Neural progenitor cell (in vitro differentiated cells): ENCODE measurements around the gene RACGAP1. TPM values are rescaled to one million over a fixed set of nuclear protein-coding genes. Genes with fewer than 3 reads are reported as not detected.

Experiments
- DNase-seq: peaks from one replicate; pipeline ENCODE4 v3.0.0-alpha.2; 2016; ENCODE audit warnings: low spot score
- H2AFZ ChIP-seq: fragments of 200-600 bp; sonication (generic); replicated peaks from 2 replicates; pipeline ENCODE4 v1.6.1; 2016; ENCODE audit warnings: antibody characterized with exemption
- H3F3A ChIP-seq: fragments of 200-600 bp; sonication (generic); 2 replicates; pipeline ENCODE4 v1.6.1; 2016; ENCODE audit warnings: antibody characterized with exemption, low read depth
- H3K27ac ChIP-seq: fragments of 200-600 bp; sonication (generic); 2 replicates; pipeline ENCODE4 v1.5.1; 2016; ENCODE audit warnings: mild to moderate bottlenecking
- H3K27me3 ChIP-seq: fragments of 200-600 bp; sonication (generic); 2 replicates; pipeline ENCODE4 v1.6.1; 2016; ENCODE audit warnings: mild to moderate bottlenecking, moderate library complexity
- H3K36me3 ChIP-seq: fragments of 200-600 bp; sonication (generic); 2 replicates; pipeline ENCODE4 v1.5.1; 2016
- H3K4me1 ChIP-seq: fragments of 200-600 bp; sonication (generic); 2 replicates; pipeline ENCODE4 v1.6.1; 2016; ENCODE audit warnings: mixed run types
- H3K4me2 ChIP-seq: fragments of 200-600 bp; sonication (generic); 2 replicates; pipeline ENCODE4 v1.6.1; 2016
- H3K4me3 ChIP-seq: fragments of 200-600 bp; sonication (generic); 2 replicates; pipeline ENCODE4 v1.5.1; 2016
- H3K79me2 ChIP-seq: fragments of 200-600 bp; sonication (generic); 2 replicates; pipeline ENCODE4 v1.6.1; 2016; ENCODE audit warnings: low read depth
- H3K9ac ChIP-seq: fragments of 200-600 bp; sonication (generic); 2 replicates; pipeline ENCODE4 v1.6.1; 2016
- H3K9me3 ChIP-seq: fragments of 200-600 bp; sonication (generic); 2 replicates; pipeline ENCODE4 v1.5.1; 2016; ENCODE audit warnings: low read depth
- H4K20me1 ChIP-seq: fragments of 200-600 bp; sonication (generic); 2 replicates; pipeline ENCODE4 v1.6.1; 2016; ENCODE audit warnings: low read depth
- H3K27ac Mint-ChIP-seq: 3 replicates; pipeline ENCODE4 v1.8.0; 2021; ENCODE audit warnings: mixed read lengths
- H3K27me3 Mint-ChIP-seq: 2 replicates; pipeline ENCODE4 v1.8.0; 2022; ENCODE audit warnings: low read depth, mild to moderate bottlenecking, inconsistent platforms, moderate library complexity, mixed read lengths; ENCODE audit not compliant: insufficient read depth
- H3K36me3 Mint-ChIP-seq: 3 replicates; pipeline ENCODE4 v1.8.0; 2021; ENCODE audit warnings: mixed read lengths
- H3K4me1 Mint-ChIP-seq: 3 replicates; pipeline ENCODE4 v1.8.0; 2021; ENCODE audit warnings: mixed read lengths
- H3K4me3 Mint-ChIP-seq: 3 replicates; pipeline ENCODE4 v1.8.0; 2021; ENCODE audit warnings: mild to moderate bottlenecking, moderate library complexity, mixed read lengths
- H3K9me3 Mint-ChIP-seq: 3 replicates; pipeline ENCODE4 v1.8.0; 2020; ENCODE audit warnings: mixed read lengths
- EZH2 ChIP-seq: fragments of 200-600 bp; sonication (generic); IDR thresholded peaks from 2 replicates; pipeline ENCODE4 v1.6.1; 2017; ENCODE audit warnings: antibody characterized with exemption, mild to moderate bottlenecking, moderate library complexity
- EZH2phosphoT487 ChIP-seq: fragments of 200-600 bp; sonication (generic); IDR thresholded peaks from 2 replicates; pipeline ENCODE4 v1.6.1; 2017; ENCODE audit warnings: antibody characterized with exemption
- total RNA-seq: library from RNA; depleted of rRNA; stranded (reverse); fragments of >200 nt; gene quantifications from 2 replicates; pipeline ENCODE4 v1.2.3, GENCODE V29; 2015; ENCODE audit warnings: low replicate concordance
- TF ChIP-seq, protein P1 (sequence below): fragments of 200-600 bp; sonication (generic); IDR thresholded peaks from 2 replicates; pipeline ENCODE4 v1.5.1; 2017; ENCODE audit warnings: antibody characterized with exemption, mild to moderate bottlenecking

RACGAP1 gene
- total RNA-seq, 1 donor from 2014 or later: 149 TPM

DNA sequence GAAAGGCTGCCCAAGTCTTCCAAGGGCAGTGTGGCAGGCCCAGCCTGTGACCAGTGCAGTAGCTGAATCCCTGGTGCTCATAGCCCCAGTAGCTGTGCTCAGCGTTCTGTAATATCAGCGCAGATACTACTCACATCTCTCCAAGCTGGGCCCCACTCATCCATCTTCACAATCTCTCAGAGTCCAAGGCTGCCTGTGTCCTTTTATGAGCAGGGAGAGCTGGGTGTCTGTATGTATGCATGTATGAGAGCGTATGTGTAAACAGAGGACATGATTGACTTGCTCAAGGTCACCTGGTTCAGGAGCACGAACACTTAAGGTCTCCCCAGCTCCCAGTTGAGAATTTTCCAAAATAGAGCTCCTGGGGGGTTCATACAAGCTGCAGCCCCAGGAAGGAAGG, 47.2 kb downstream of the RACGAP1 start:
- no peak overlapping the region for H3K27ac ChIP-seq
- H3K36me3 Mint-ChIP-seq: no peaks in the 10 kb centered on the region
- H3K4me3 ChIP-seq: no peak overlapping the region
- H3K27me3 ChIP-seq: no peaks in the 10 kb centered on the region
- peaks cover 39% of the 10 kb centered on the region for H3K4me1 Mint-ChIP-seq
- no peaks in the 10 kb centered on the region for H3K36me3 ChIP-seq
- H3K4me1 ChIP-seq: peaks cover 26% of the 10 kb centered on the region
- no peak overlapping the region for H3K9ac ChIP-seq
- TF ChIP-seq EZH2phosphoT487: no peak
- TF ChIP-seq, protein P1, sequence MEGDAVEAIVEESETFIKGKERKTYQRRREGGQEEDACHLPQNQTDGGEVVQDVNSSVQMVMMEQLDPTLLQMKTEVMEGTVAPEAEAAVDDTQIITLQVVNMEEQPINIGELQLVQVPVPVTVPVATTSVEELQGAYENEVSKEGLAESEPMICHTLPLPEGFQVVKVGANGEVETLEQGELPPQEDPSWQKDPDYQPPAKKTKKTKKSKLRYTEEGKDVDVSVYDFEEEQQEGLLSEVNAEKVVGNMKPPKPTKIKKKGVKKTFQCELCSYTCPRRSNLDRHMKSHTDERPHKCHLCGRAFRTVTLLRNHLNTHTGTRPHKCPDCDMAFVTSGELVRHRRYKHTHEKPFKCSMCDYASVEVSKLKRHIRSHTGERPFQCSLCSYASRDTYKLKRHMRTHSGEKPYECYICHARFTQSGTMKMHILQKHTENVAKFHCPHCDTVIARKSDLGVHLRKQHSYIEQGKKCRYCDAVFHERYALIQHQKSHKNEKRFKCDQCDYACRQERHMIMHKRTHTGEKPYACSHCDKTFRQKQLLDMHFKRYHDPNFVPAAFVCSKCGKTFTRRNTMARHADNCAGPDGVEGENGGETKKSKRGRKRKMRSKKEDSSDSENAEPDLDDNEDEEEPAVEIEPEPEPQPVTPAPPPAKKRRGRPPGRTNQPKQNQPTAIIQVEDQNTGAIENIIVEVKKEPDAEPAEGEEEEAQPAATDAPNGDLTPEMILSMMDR: no peak
- no peak for TF ChIP-seq EZH2
- peak overlapping the region; percentile 9 for H3K27ac Mint-ChIP-seq
- H3K9me3 ChIP-seq: no peaks in the 10 kb centered on the region
- no peak for DNase-seq
- peaks cover 7% of the 10 kb centered on the region for H4K20me1 ChIP-seq
- peaks cover 13% of the 10 kb centered on the region for H3F3A ChIP-seq
- no peaks in the 10 kb centered on the region for H3K9me3 Mint-ChIP-seq
- no peak overlapping the region for H2AFZ ChIP-seq
- no peak overlapping the region for H3K4me2 ChIP-seq
- H3K27me3 Mint-ChIP-seq: peaks cover 11% of the 10 kb centered on the region
- peak overlapping the region; percentile 57 for H3K4me3 Mint-ChIP-seq
- no peaks in the 10 kb centered on the region for H3K79me2 ChIP-seq

- DNase-seq: no peak
- Histone ChIP-seq H3K27me3 (peaks cover 1% of the 10 kb centered on the region), H3K9me3 (no peaks in the 10 kb centered on the region), H4K20me1 (peaks cover 7% of the 10 kb centered on the region), H3K4me3 (no peak overlapping the region), H3K79me2 (no peaks in the 10 kb centered on the region), H3K9ac (no peak overlapping the region), H3K27ac (no peak overlapping the region), H3K36me3 (no peaks in the 10 kb centered on the region), H3F3A (peaks cover 13% of the 10 kb centered on the region), H2AFZ (no peak overlapping the region), H3K4me2 (no peak overlapping the region), H3K4me1 (peaks cover 26% of the 10 kb centered on the region)
- no peaks in the 10 kb centered on the region for H3K9me3 Mint-ChIP-seq
- peak overlapping the region; percentile 18 for H3K4me3 Mint-ChIP-seq
- H3K4me1 Mint-ChIP-seq: peaks cover 43% of the 10 kb centered on the region
- no peaks in the 10 kb centered on the region for H3K36me3 Mint-ChIP-seq
- H3K27ac Mint-ChIP-seq: no peak overlapping the region
- TF ChIP-seq EZH2phosphoT487: no peak
- no peak for TF ChIP-seq EZH2
- TF ChIP-seq, protein P1: no peak
- H3K27me3 Mint-ChIP-seq: peaks cover 12% of the 10 kb centered on the region
These were observed 48.7 kb downstream of the RACGAP1 start for GRCh38 chr12:49976557-49976956.

GRCh38 chr12:49975318-49975761, 50.0 kb downstream of the RACGAP1 start:
- Histone ChIP-seq H3K27ac (no peak overlapping the region), H3K4me2 (no peak overlapping the region), H3K36me3 (no peaks in the 10 kb centered on the region), H3K27me3 (peaks cover 13% of the 10 kb centered on the region), H3K79me2 (no peaks in the 10 kb centered on the region), H4K20me1 (peaks cover under 1% of the 10 kb centered on the region), H3K4me3 (no peak overlapping the region), H3K9me3 (no peaks in the 10 kb centered on the region), H3K4me1 (peaks cover 16% of the 10 kb centered on the region), H3K9ac (no peak overlapping the region), H2AFZ (no peak overlapping the region), H3F3A (peaks cover 2% of the 10 kb centered on the region)
- Mint-ChIP-seq H3K4me1 (peaks cover 32% of the 10 kb centered on the region), H3K36me3 (no peaks in the 10 kb centered on the region), H3K9me3 (no peaks in the 10 kb centered on the region), H3K27me3 (peaks cover 9% of the 10 kb centered on the region), H3K27ac (no peak overlapping the region), H3K4me3 (no peak overlapping the region)
- peak; percentile 28 for DNase-seq
- TF ChIP-seq EZH2phosphoT487: no peak
- TF ChIP-seq, protein P1: no peak
- TF ChIP-seq EZH2: no peak
